Transverse colon (tissue), 4 donors: Measurements from ENCODE around the gene UBTF. TPM values are rescaled to one million over a fixed set of nuclear protein-coding genes. Genes with fewer than 3 reads are reported as not detected.

Experiments used
- DNase-seq: peaks from one replicate; pipeline ENCODE4 v3.0.0-alpha.2; 2019
- H3K27ac ChIP-seq, 4 donors: fragments of 200-600 bp; sonication (generic); 2 replicates each; pipeline ENCODE4 v1.5.1; 2016 to 2018; ENCODE audit warnings: inconsistent platforms in 4 of 4
- H3K27me3 ChIP-seq: fragments of 200-600 bp; sonication (generic); 2 replicates; pipeline ENCODE4 v1.5.1; 2017; ENCODE audit warnings: inconsistent platforms
- H3K36me3 ChIP-seq, 4 donors: fragments of 200-600 bp; sonication (generic); 2 replicates each; pipeline ENCODE4 v1.5.1; 2017 to 2019; ENCODE audit warnings: inconsistent platforms in 4 of 4
- H3K4me1 ChIP-seq, 4 donors: fragments of 200-600 bp; sonication (generic); 2 replicates each; pipeline ENCODE4 v1.5.1; 2017 to 2020; ENCODE audit warnings: inconsistent platforms in 4 of 4
- H3K4me3 ChIP-seq, 4 donors: fragments of 200-600 bp; sonication (generic); 1 replicate in 1 of 4; 2 replicates in 3 of 4; pipeline versions ENCODE4 v1.5.1 to v1.6.1; 2017 to 2019; ENCODE audit warnings: inconsistent platforms in 4 of 4
- H3K9me3 ChIP-seq, 2 donors: fragments of 200-600 bp; sonication (generic); 2 replicates each; pipeline ENCODE4 v1.5.1; 2017 to 2019; ENCODE audit warnings: inconsistent platforms in 2 of 2
- EP300 ChIP-seq: sonication (generic); formaldehyde crosslinking; IDR thresholded peaks from one replicate; pipeline ENCODE4 v1.6.1; 2017; ENCODE audit warnings: antibody characterized with exemption, low read depth
- POLR2A ChIP-seq: fragments of 450-650 bp; IDR thresholded peaks from one replicate; pipeline ENCODE4 v1.6.1; 2016; ENCODE audit warnings: antibody characterized with exemption, mild to moderate bottlenecking, moderate library complexity
- POLR2AphosphoS5 ChIP-seq, 3 donors: sonication (generic); formaldehyde crosslinking; IDR thresholded peaks; one replicate each; pipeline ENCODE4 v1.6.1; 2016; ENCODE audit warnings: antibody characterized with exemption in 3 of 3
- WGBS, 2 donors: methylation state at CpG; one replicate each; pipeline ENCODE4 v1.1.5; 2018; ENCODE audit warnings: low coverage in 1 of 2; 5-methylcytosine and 5-hydroxymethylcytosine counted together
- in situ Hi-C, 4 donors: fragments of 200-750 bp; cut with MboI; loops; one replicate each; pipeline versions ENCODE4 v1.15.0 to v1.15.1; 2017; ENCODE audit warnings: low sequenced_read_pairs in 3 of 4, low pct_ligation_motif_present in 1 of 4, low pct_unique_long_range_greater_than_20kb in 1 of 4
- intact Hi-C: fragments of 100-400 bp; cut with DNase I; formaldehyde crosslinking; loops from one replicate; pipeline ENCODE4 v1.15.1; 2023; ENCODE audit warnings: low total_unique reads
- total RNA-seq, 4 donors: library from RNA; depleted of rRNA; stranded (reverse); fragments of >200 nt; gene quantifications; one replicate each; pipeline ENCODE4 v1.1.0, GENCODE V29; 2016
- TF ChIP-seq, protein P1 (sequence below), 5 experiments: fragments of 200-600 bp in 3 of 5; fragments of 450-650 bp in 2 of 5; sonication (generic) in 3 of 5; IDR thresholded peaks; 1 replicate in 2 of 5; 2 replicates in 3 of 5; pipeline ENCODE4 v1.5.1; 2016 to 2017; ENCODE audit warnings: antibody characterized with exemption in 5 of 5, inconsistent platforms in 3 of 5, mild to moderate bottlenecking in 2 of 5, moderate library complexity in 1 of 5

The UBTF gene
- total RNA-seq, 4 donors from 2014 or later = 49.4 to 61.6 (median 60.4) TPM

DNA sequence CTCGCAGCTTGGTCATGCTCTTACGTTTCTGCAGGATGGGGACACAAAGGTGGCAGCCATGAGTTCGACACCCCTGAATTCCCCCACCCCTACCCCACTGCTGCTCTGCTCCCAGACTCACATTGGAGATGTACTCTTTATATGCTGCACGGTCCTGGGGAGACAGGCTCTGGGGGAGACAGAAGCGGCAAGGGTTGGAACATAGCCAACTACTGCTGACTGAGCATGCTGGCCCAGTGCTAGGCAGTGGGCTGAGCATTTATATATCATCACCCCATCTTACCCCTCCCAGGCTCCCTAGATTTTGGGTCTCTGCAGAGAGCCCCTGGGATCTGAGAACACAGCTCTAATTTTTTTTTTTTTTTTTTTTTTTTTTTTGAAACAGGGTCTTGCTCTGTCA, 11.7 kb downstream of the UBTF start:
- no peak for DNase-seq
- Histone ChIP-seq H3K36me3 (peaks cover 0 to 21% (median 9%) of the 10 kb centered on the region in 4 donors), H3K27ac (no peak overlapping the region), H3K27me3 (no peaks in the 10 kb centered on the region), H3K4me1 (peaks cover 9 to 35% (median 13%) of the 10 kb centered on the region in 4 donors), H3K4me3 (no peak overlapping the region), H3K9me3 (no peaks in the 10 kb centered on the region)
- 87 to 100% methylated on average over 2 to 5 of the region's 5 CpGs for WGBS, 2 donors
- in situ Hi-C loops = no loop called here
- intact Hi-C loops = no loop called here
- TF ChIP-seq, protein P1, sequence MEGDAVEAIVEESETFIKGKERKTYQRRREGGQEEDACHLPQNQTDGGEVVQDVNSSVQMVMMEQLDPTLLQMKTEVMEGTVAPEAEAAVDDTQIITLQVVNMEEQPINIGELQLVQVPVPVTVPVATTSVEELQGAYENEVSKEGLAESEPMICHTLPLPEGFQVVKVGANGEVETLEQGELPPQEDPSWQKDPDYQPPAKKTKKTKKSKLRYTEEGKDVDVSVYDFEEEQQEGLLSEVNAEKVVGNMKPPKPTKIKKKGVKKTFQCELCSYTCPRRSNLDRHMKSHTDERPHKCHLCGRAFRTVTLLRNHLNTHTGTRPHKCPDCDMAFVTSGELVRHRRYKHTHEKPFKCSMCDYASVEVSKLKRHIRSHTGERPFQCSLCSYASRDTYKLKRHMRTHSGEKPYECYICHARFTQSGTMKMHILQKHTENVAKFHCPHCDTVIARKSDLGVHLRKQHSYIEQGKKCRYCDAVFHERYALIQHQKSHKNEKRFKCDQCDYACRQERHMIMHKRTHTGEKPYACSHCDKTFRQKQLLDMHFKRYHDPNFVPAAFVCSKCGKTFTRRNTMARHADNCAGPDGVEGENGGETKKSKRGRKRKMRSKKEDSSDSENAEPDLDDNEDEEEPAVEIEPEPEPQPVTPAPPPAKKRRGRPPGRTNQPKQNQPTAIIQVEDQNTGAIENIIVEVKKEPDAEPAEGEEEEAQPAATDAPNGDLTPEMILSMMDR (IDR thresholded peaks at IDR 0.05) = no peak
- TF ChIP-seq POLR2A (no peak), EP300 (no peak), POLR2AphosphoS5 (IDR thresholded peaks at IDR 0.05) (no peak)

DNA sequence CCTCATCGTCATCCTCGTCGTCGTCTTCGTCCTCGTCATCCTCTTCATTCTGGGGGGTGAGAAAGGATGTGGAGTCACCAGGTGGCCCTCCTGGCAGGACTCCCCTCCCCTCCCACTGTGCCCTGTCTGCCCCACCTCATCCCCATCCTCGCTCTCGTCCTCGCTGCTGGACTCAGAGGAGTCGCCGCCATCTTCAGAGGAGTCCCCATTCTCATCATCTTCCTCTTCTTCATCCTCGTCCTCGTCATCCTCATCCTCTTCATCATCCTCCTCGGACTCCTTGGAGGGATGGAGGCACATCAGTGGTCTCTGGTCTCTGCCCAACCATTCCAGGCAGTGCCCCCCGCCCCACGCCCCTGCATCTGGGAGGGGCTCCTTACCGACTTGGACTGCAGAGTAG, 12.2 kb downstream of the UBTF start:
- WGBS, 2 donors = 90 to 91% methylated on average over 4 to 17 of the region's 17 CpGs
- no peak for TF ChIP-seq POLR2AphosphoS5 (IDR thresholded peaks at IDR 0.05)
- TF ChIP-seq, protein P1 (IDR thresholded peaks at IDR 0.05) = no peak
- no peak for TF ChIP-seq EP300
- Histone ChIP-seq H3K9me3 (no peaks in the 10 kb centered on the region), H3K4me3 (no peak overlapping the region), H3K36me3 (peaks cover 0 to 21% (median 9%) of the 10 kb centered on the region in 4 donors), H3K27me3 (no peaks in the 10 kb centered on the region), H3K4me1 (peaks cover 9 to 35% (median 13%) of the 10 kb centered on the region in 4 donors), H3K27ac (no peak overlapping the region)
- intact Hi-C loops (no loop called here), in situ Hi-C loops (no loop called here)
- no peak for DNase-seq

DNA sequence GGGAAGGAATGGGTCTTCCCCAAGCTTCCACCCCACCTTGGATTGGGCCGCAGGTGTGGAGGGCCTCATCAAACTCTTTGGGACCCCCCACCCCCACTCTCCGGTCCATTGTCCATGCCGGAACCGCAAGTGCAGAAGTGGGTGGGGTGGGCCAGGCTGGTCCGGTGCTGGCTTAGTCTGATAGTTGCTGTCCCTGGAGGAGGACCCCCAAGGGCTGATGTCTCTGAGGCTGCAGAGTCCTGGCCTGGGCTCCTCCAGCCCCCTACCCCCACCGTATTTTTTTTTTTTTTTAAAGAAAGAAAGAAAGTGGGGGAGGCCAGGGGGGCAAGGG, 12.7 kb downstream of the UBTF start:
- no peak overlapping the region for H3K27ac ChIP-seq
- no peak for DNase-seq
- H3K27me3 ChIP-seq = no peaks in the 10 kb centered on the region
- H3K4me1 ChIP-seq = peaks cover 9 to 35% (median 13%) of the 10 kb centered on the region in 4 donors
- no peak overlapping the region for H3K4me3 ChIP-seq
- H3K9me3 ChIP-seq = no peaks in the 10 kb centered on the region
- intact Hi-C loops (no loop called here), in situ Hi-C loops (no loop called here)
- peaks cover 0 to 21% (median 9%) of the 10 kb centered on the region in 4 donors for H3K36me3 ChIP-seq
- TF ChIP-seq, protein P1 (IDR thresholded peaks at IDR 0.05) = no peak
- TF ChIP-seq POLR2AphosphoS5 (IDR thresholded peaks at IDR 0.05) = no peak
- TF ChIP-seq EP300 = no peak
- no peak for TF ChIP-seq POLR2A
- 81% methylated on average over 6 of the region's 6 CpGs; no CpG with 5 or more reads in 1 of the 2 donors for WGBS, 2 donors

DNA sequence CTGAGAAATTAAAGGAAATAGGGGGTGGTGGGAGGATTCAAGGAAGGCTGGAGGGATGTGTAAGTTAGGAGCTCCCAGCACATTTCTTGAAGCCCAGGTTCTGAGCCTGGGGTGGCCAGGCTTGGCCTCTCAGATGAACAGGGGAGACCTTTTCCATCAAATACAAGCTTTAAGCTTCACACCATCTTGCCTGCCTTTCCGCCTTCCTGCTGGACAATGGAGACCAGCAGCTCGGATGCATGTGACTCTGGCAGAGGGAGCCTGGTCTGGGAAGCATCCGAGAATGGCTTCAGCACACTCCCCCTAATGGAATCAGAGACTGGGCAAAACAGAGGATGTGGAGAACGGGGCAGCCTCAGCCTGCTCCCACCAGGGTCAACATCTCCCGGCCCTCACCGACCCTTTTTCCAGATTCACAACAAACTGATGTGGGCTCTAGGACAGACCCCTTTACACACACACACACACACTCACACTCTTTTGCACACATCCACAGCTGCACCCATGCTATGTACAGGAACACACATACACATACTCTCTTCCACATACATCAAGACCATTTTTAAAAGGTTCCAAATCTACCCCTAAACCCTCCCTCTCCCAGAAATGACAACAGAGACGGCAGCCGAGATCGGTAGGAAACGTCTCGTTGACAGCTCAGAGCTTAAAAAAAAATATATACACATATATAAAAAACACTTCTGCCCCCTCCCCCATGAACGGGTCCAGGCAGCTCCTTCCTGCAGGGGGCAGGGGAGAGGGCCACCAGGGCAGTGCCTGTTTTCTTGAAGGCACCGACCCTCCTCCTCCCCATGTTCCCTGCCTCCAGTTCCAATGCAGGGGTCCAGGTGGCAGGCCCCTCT, 13.3 kb downstream of the UBTF start:
- H3K27me3 ChIP-seq = no peaks in the 10 kb centered on the region
- in situ Hi-C loops (no loop called here), intact Hi-C loops (no loop called here)
- no peak overlapping the region for H3K4me3 ChIP-seq
- H3K27ac ChIP-seq = no peak overlapping the region
- H3K9me3 ChIP-seq = no peaks in the 10 kb centered on the region
- peaks cover 9 to 33% (median 12%) of the 10 kb centered on the region in 4 donors for H3K4me1 ChIP-seq
- DNase-seq = no peak
- H3K36me3 ChIP-seq = peaks cover 0 to 21% (median 7%) of the 10 kb centered on the region in 4 donors
- WGBS, 2 donors = 32 to 57% methylated on average over 3 to 13 of the region's 13 CpGs
- peak; percentile 12 for TF ChIP-seq POLR2A
- no peak for TF ChIP-seq EP300
- TF ChIP-seq, protein P1 (IDR thresholded peaks at IDR 0.05) = no peak
- TF ChIP-seq POLR2AphosphoS5 (IDR thresholded peaks at IDR 0.05) = no peak
